ENCODE results near the gene EPHA3. TPM values are rescaled to one million over a fixed set of nuclear protein-coding genes. Genes with fewer than 3 reads are reported as not detected.

EPHA3 gene
- total RNA-seq, 2 donors from 2014 or later, result 1.3 to 6.0 TPM

DNA sequence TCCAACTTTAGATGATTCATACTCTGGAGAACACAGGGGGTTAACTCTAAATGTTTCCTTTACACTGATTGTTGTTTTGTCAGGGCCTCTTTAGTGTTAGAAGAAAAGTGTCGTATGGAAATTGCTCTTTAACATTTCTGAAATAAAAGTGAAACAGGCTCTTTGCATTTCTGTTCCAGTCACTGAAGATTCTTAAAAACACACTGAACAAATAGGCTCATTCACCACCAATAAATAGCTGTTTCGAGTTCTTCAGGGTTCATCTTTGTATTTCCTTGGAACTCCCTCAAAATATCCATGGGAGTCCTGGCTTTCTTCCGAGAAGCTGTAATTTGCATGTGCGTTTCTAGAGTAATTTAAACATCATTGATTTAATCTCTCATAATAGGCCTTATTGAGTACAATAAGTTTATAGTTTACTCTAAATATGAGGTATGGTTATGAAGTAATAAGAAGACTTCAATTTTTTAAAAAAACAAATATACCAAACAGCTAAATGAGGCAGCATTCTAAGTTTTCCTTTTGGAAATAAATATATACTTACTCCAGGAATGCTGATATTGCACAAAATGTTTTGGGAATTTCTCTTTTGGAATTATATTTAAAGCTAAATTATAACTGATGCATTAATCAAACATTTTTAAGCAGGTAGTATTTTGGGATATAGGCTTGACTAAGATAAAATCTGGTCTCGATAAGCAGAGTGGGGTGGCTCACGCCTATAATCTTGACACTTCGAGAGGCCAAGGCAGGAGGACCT is 327.4 kb downstream of the EPHA3 start:
- DNase-seq, result no peak
- ATAC-seq, result no peak
- no peak overlapping the region for H3K4me3 ChIP-seq
- intact Hi-C loops (cut with DNase I), result no loop called here
- H3K27me3 ChIP-seq, result no peaks in the 10 kb centered on the region
- no peaks in the 10 kb centered on the region for H3K9me3 ChIP-seq
- TF ChIP-seq, protein P1, sequence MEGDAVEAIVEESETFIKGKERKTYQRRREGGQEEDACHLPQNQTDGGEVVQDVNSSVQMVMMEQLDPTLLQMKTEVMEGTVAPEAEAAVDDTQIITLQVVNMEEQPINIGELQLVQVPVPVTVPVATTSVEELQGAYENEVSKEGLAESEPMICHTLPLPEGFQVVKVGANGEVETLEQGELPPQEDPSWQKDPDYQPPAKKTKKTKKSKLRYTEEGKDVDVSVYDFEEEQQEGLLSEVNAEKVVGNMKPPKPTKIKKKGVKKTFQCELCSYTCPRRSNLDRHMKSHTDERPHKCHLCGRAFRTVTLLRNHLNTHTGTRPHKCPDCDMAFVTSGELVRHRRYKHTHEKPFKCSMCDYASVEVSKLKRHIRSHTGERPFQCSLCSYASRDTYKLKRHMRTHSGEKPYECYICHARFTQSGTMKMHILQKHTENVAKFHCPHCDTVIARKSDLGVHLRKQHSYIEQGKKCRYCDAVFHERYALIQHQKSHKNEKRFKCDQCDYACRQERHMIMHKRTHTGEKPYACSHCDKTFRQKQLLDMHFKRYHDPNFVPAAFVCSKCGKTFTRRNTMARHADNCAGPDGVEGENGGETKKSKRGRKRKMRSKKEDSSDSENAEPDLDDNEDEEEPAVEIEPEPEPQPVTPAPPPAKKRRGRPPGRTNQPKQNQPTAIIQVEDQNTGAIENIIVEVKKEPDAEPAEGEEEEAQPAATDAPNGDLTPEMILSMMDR (IDR thresholded peaks at IDR 0.05), result no peak
- no peak for TF ChIP-seq POLR2A (IDR thresholded peaks at IDR 0.05)
- 76 to 88% methylated on average over 7 of the region's 7 CpGs for WGBS, 2 donors
- no peaks in the 10 kb centered on the region for H3K4me1 ChIP-seq
- no peak overlapping the region for H3K27ac ChIP-seq
- no peaks in the 10 kb centered on the region for H3K36me3 ChIP-seq (replicated peaks in 1 of 2; ENCODE audit: insufficient read depth in 1 of 2, low read depth in 2 of 2)

DNA sequence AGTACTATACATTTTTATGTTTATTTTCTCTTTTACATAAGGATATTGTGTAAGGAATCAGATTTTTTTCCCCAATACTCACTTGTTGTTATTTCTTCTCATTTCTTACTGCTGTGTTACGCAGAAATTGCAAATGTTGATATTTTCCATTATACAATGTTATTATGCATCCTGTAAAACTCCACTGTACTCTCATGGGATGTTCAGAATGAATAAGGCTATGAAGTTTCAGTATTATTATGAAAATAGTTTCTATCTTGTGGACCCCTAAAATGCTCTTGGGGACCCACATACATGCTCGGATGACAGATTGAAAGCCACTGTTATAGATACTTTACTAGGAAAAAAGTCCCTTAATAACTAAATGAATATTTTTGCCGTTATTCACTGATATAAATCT is 329.4 kb downstream of the EPHA3 start:
- intact Hi-C loops (cut with DNase I), result no loop called here
- WGBS, 2 donors, result 80 to 81% methylated on average over 3 of the region's 3 CpGs
- ATAC-seq (no peak), DNase-seq (no peak)
- H3K27ac ChIP-seq, result no peak overlapping the region
- no peak for TF ChIP-seq POLR2A (IDR thresholded peaks at IDR 0.05)
- TF ChIP-seq, protein P1 (IDR thresholded peaks at IDR 0.05), result no peak
- no peaks in the 10 kb centered on the region for H3K9me3 ChIP-seq
- H3K4me3 ChIP-seq, result no peak overlapping the region
- H3K27me3 ChIP-seq, result no peaks in the 10 kb centered on the region
- no peaks in the 10 kb centered on the region for H3K36me3 ChIP-seq (replicated peaks in 1 of 2; ENCODE audit: insufficient read depth in 1 of 2, low read depth in 2 of 2)
- no peaks in the 10 kb centered on the region for H3K4me1 ChIP-seq

DNA sequence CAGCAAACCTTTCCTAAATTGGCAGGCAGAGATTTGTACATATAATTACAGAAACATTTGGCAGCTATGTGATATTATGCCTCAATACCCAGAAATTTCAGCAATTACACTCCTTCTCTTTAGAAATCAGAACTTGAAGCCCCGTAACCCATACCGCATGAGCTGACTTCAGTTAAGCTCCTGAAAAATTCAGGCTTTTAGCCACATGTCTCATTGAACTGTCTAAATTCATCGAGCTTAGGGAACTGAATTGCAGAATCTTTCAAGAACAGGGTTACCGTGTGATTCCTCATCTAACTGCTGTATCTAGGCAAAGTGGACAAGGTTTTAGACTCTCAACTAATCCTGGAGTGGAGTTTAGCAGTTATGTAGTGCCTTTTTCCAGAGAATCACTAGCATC is 333.0 kb downstream of the EPHA3 start:
- no peaks in the 10 kb centered on the region for H3K4me1 ChIP-seq
- intact Hi-C loops (cut with DNase I), result no loop called here
- no peaks in the 10 kb centered on the region for H3K27me3 ChIP-seq
- TF ChIP-seq, protein P1 (IDR thresholded peaks at IDR 0.05), result no peak
- TF ChIP-seq POLR2A (IDR thresholded peaks at IDR 0.05), result no peak
- no peak overlapping the region for H3K27ac ChIP-seq
- H3K36me3 ChIP-seq (replicated peaks in 1 of 2; ENCODE audit: insufficient read depth in 1 of 2, low read depth in 2 of 2), result no peaks in the 10 kb centered on the region
- DNase-seq (no peak), ATAC-seq (no peak)
- no peaks in the 10 kb centered on the region for H3K9me3 ChIP-seq
- WGBS, 2 donors, result 78 to 84% methylated on average over 4 of the region's 4 CpGs
- H3K4me3 ChIP-seq, result no peak overlapping the region

DNA sequence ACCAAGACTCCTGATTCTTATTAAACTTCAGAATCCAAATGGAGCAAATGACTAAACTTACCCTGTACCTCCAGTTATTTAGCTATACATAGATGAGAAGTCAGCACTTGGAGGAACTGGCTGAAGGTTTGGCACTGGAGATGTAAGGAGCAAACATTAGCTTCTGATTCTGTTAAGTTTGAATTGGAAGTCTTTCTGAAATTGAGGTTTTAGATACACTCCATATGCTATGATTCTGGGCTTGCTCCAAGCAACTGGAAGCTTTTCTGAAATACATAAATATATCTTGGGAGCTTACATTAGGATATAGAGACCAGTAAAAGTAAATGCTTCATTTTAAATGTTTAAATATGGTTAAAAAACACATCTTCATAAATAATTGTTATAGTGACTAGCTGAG is 333.7 kb downstream of the EPHA3 start:
- TF ChIP-seq, protein P1 (IDR thresholded peaks at IDR 0.05), result no peak
- no peak for TF ChIP-seq POLR2A (IDR thresholded peaks at IDR 0.05)
- no peak overlapping the region for H3K27ac ChIP-seq
- intact Hi-C loops (cut with DNase I), result no loop called here
- H3K9me3 ChIP-seq, result no peaks in the 10 kb centered on the region
- H3K4me1 ChIP-seq, result no peaks in the 10 kb centered on the region
- no peaks in the 10 kb centered on the region for H3K27me3 ChIP-seq
- ATAC-seq (no peak), DNase-seq (no peak)
- H3K4me3 ChIP-seq, result no peak overlapping the region
- no peaks in the 10 kb centered on the region for H3K36me3 ChIP-seq (replicated peaks in 1 of 2; ENCODE audit: insufficient read depth in 1 of 2, low read depth in 2 of 2)

DNA sequence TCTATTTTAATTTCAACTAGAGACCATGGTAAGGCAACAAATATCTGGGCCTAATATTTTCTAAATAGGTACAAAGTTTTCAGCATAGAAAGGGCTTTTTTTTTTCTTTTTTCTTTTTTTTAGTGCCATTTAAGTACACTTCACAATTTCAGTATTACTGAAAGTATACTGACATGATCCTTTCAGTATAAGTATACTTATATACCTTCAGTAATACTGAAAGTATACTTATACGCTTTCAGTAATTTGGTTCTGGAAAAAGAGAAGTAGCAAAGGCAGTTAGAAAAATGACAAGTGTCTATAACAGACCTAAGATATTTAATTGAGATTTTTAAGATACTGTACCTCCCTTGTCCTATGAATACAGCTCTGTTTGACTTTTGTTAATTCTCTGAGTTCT is 339.2 kb downstream of the EPHA3 start:
- intact Hi-C loops (cut with DNase I), result no loop called here

More for the DNA sequence above, 339.2 kb downstream of the EPHA3 start:
- no peak overlapping the region for H3K27ac ChIP-seq
- no peak overlapping the region for H3K4me3 ChIP-seq
- WGBS, 2 donors, result 93 to 94% methylated on average over 1 of the region's 1 CpG
- H3K9me3 ChIP-seq, result no peaks in the 10 kb centered on the region
- H3K4me1 ChIP-seq, result no peaks in the 10 kb centered on the region
- H3K36me3 ChIP-seq (replicated peaks in 1 of 2; ENCODE audit: insufficient read depth in 1 of 2, low read depth in 2 of 2), result no peaks in the 10 kb centered on the region
- TF ChIP-seq, protein P1 (IDR thresholded peaks at IDR 0.05), result no peak
- TF ChIP-seq POLR2A (IDR thresholded peaks at IDR 0.05), result no peak
- ATAC-seq (no peak), DNase-seq (no peak)
- H3K27me3 ChIP-seq, result no peaks in the 10 kb centered on the region

Data from body of pancreas (tissue), 4 donors.